Medulla oblongata (tissue), 1 donor: ENCODE measurements around the gene ELMO1.

Experiments used
- DNase-seq: peaks from one replicate; pipeline ENCODE4 v3.0.0-alpha.2; 2015; ENCODE audit errors: extremely low spot score

Gene ELMO1

GRCh38 chr7:37344886-37345579, 103.6 kb downstream of the ELMO1 start:
- no peak for DNase-seq

DNA sequence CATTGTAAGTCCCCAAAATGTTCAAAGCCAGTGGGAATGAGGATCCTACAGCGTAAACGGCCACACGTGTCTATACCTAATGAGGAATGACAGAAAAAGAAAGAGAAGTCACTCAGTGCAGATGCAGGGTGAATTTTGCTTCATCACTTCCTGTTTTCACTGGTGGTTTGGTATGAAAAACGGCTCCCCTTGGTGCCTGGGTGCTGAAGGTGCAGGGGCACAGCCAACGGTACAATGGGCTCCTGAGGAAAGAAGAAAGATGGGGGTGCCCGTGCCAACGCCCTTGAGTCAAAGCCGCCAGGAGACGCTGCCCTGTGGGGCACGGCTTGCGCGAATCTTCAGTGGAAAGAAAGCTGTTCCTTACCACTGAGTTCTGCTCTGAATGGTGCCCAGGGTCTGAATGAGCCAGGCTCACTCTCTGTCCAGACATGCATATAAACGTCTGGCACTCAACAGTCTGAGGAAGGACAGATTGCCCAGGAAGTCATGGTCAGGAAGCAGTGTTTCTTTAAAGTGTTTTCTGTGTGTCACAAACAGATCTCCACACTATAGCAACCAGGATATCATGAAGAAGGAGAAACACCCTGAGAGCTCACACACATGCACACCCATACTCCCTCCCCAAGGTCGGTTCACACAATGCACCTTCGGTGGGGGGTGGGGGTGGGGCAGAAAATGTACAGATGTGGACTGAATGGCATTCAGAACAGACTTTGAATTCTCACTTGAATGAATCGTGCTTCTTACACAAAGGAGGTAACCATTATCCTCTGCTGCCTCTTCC, 105.8 kb downstream of the ELMO1 start:
- peak; percentile 68 for DNase-seq

GRCh38 chr7:37342176-37342687, 106.4 kb downstream of the ELMO1 start:
- no peak for DNase-seq

DNA sequence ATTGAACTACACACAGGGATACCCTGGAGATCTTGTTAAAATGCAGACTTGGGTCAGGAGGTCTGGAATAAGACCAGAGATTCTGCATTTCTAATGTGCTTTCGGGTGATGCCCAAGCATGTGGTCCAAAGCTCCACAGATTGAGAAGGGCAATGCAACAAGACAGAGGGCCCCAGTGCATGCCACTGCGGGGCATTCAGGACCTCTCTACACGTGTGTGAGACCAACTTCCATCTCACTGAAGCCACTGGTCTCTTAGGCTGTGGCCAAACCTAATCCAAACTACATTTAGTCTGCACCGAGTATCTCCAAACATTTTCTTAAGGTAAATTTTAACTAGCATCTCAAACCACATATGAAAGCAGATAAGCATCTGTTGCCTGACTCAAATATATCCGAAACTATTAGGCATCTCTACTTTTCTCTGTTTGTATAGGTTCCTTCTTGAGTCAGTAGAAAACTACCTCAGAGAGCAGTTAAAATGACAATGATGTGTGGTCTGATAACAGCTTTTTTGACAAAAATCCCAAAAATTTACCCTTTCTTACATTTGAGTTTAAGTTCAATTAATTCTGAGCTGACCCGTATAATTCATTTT, 107.5 kb downstream of the ELMO1 start:
- DNase-seq = no peak

- DNase-seq = no peak
Measured at GRCh38 chr7:37338966-37339365, 109.7 kb downstream of the ELMO1 start.

- DNase-seq = no peak
Measured at GRCh38 chr7:37337522-37337921, 111.1 kb downstream of the ELMO1 start.

DNA sequence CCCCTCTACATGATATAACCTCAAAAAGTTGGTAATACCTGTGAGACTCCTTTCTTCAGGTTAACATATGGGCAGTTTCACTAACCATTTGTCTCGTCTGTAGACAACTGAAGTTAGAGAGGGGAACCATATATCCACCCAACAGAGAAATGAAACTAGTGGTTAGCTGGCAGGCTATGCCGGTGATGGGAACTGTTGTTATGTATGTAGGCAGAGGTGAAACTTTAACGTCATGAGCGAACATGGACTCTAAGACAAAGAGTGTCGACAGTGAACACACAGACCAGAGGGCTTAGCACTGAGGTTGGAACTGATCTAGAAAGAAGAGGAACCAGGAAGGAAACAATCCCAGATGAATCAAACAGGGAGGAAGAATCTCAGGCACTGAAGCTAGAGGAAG, 112.4 kb downstream of the ELMO1 start:
- peak; percentile 72 for DNase-seq

DNA sequence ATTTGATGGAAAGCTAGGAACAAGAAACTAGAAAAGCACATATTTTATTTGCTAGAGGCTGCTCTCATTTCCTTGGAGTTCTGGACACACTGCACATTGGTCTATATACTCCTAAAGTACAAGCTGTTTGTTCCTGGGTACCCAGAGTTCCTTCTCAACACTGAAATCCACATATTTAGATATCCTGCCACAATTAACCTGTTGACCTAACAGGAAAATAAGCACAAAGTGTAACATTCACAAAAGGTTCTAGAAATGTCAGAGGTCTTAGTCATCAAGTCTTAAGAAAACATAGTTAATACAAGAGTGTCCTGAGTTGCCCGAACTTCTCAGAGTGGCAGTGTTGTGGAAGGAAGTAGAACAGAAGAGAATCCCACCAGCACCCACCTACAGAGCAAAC, 115.6 kb downstream of the ELMO1 start:
- no peak for DNase-seq

DNA sequence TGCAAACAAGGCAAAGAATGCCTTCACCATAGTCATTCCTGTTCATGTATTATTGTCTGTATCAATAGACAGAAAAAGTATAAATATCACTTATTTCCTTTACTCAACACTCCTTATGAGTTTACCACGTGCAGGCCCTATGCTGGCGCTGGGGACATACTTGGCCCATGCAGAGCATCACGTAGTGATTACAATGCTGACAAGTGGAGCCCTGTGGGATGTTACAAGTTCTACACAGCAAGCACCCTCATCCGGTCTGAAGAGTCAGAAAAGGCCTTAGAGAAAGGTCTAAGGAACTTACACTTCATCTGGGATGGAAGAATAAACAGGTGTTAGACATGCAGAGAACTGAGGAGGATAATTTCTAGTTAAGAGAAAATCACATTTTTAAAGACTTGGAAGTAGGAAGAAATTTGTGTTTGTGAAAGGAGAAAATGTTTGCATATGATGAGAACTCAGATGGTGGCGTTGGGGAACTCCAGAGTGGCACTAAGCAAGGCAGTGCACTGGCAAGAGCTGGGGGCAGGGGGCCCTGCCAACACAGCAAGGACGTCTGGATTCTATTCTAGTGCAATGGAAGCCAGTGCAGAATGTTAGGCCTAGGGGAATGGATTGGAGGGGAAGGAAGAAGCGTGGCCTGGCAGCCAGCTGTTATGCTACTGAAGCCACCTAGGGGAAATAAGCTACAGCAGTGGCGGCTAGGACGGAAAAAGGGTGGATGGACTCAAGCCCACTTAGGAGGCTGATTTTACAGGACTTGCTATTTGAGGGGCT, 116.2 kb downstream of the ELMO1 start:
- no peak for DNase-seq

- no peak for DNase-seq
Measured at GRCh38 chr7:37330775-37331174, 117.9 kb downstream of the ELMO1 start.

DNA sequence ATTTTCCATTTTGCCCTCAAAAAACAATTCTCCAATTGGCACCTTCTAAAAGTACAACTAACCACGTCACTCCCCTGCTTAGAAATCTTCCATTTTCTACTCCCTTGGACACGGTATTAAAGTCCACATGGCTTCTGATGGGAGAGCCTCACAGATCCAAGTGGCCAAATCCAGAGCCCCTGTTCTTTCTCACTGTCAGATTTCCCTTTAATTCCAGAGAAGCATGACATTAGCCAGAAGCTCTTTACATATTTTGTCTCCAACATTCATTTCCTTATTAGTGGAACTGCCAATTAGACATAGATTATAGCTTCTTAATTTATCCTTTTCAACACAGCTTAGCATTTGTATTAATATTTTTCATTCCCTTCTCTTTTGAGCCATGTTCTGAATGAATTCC, 118.7 kb downstream of the ELMO1 start:
- no peak for DNase-seq

DNA sequence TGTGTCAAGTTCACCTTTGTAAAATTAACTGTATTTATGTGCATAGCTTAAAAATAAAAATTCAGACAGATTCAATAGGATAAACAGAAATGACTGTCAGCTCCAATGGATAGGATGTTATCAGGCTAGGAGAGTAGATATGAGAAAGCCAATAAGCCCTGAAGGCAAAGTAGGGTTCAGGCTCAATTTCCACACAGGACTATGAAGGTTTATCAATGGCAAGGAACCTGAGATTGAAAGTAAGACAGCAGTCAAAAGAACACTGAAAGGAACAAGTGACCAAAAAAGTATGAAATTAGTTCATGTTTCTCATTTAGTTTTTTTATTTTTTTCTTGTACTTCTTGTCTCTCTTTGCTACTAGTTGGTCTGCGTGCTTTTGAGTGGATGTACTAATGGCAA, 121.4 kb downstream of the ELMO1 start:
- DNase-seq = no peak

DNA sequence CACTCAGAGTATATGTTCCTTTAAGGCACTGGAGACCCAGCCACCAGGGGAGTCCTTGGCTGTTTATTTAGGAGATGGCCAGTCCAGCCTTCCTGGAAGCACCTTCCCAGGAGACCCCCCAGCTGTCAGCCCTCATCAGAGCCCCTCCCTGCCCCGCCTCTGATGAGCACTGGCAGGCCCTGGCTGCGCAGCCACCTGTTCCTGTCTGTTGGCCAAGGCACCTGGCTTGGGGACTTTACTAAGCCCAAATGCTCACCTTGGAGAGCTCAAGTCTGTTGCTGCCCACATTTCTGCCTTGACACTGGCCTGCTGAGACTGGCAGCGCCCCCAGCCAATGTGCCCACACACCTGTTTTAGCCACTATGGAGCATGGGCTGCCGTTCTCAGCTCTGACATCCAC, 124.7 kb downstream of the ELMO1 start:
- DNase-seq = no peak

DNA sequence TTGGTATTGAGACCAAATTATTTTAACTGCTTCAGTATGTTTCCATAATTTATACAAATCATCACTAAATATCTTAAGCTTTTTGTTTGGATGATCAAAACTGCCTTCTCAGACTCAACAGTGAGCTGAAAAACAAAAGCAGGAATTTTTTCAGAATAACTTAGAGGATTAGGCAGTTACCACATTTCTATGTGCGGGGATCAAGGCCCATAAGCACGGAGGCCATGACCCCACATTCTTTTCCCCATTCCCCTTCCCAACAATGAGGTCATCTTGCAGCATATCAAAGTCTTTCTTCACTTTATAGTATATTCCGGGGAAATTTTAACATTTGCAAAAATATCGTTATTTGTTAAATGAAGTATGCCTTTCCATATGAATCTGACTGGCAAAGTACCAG, 125.8 kb downstream of the ELMO1 start:
- no peak for DNase-seq

DNA sequence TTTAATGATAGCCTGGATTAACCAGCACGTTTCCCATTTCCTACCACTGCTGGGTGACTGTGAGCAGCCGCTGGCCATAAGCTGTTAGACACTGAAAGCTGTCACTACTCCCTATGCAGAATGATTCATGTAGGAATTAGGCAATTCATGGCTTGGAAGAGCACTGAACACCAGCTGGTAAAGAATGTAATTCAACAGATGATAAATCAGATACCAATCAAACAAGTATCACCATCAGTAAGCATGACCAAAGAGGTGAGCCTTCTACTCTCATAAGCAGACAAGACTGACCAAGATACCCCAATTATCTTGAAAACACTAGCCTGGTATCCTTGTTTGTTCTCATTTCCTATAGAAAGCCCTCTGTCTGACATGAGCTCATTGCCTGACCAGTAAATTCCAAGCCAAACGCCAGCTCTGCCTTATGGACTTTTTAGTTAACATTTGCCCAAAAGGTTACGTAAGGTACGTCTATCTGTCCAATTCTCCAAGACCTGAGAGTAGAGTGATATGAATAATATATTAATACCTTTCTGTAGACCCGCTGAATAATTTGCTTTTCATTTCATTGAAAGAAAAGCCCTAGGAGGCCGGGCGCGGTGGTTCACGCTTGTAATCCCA, 127.7 kb downstream of the ELMO1 start:
- no peak for DNase-seq

DNA sequence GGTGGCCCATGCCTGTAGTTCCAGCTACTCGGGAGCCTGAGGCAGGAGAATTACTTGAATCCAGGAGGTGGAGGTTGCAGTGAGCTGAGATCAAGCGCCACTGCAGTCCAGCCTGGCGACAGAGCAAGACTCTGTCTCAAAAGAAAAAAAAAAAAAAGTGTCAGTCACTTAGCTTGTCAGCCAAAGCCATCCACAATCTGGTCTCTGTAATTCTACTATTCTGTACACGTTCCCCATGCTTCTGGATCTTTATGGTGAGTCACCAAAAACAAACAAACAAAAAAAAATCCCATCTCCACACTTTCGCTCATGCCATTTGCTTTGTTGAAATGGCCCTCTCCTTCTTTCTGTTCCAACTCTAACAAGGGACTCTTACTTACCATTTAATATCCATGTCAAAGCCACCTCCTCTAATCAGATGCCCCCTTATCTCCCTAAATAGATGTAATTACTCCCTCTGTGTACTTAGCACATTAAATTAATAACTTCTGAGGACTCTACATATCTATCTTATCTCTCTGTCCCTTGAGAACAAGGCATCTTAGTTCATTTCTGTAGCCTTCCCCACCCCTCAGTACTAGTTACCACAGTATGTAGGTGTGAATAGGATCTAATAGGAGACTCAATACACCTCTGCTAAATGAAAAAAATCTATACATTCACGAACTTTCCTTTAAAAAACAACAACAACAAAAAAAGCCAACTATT, 128.4 kb downstream of the ELMO1 start:
- peak; percentile 67 for DNase-seq

- no peak for DNase-seq
Measured at GRCh38 chr7:37318541-37318940, 130.1 kb downstream of the ELMO1 start.

DNA sequence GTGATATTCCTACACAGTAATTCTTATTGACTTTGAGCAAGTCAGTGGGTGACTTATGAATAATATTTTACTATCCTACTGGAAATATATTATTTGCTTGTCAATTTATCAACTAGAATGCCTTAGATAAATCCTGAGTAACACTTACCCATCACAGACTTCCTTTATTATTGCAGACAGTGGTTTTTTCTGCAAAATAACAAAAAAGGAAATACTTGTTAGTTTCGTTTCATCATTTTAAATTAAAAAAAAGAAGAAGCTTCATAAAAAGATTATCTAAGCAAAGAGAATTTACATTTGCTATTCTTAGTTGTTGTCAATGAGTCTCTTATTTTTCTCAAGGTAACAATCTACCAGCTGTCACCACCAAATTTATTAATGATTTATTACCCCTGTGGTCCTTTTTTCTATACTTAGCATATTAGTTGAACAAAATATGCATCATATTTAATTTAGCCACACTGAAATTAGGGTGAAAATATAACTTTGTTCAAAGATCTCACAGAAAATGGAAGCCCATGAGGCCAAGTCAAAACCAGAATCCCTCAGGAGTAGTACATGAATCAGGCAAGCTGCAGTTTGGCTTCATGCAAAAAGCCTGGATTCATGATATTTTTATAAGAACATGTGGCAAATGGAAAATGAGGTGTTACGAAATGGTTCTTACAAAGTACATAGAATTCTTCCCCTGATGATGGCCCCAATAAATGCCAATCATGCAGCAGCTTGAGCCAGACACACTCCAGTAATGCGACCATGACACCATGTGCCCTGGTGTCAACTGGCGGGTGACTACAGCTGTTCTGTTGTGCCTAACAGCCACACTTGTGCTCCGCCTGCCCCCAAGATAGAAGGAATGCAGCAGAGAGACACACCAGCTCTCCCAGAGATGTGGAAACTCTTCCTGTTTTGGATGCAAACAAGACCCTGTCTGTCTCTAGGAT, 132.6 kb downstream of the ELMO1 start:
- DNase-seq = peak; percentile 47

DNA sequence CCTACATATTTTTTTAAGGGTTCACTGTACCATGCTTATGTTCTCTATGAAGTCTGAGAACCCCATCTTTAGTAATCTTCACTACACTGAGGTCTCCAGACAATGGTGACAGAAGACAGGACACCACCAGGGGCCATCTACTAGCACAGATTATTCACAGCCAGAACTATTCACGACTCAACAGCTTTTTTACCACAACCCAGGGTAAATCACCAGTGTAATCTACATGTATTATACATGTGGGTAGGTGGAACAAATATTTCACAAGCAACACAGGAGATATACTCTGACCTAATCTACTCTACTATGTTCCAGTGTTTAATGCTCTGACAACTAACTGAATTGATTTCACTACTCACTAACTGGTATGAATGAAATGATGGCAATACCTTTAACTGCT, 136.1 kb downstream of the ELMO1 start:
- DNase-seq = no peak

DNA sequence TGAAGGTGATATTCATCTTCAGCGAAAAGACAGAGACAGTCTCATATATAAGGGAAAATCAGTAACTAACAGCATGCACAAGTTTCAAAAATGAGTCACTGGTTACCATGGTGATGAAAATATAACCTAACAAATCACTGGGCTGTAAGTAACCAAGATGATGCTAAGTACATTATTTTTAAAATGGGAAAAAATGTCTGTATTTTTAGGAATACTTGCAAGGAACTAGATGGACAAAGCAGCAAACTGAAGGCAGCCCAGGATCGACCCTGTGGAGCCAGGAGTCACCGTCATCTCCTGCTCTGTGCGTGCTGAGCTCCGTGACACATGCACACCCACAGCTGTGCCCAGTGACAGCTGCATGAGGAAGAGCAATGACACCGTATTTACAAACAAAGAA, 137.3 kb downstream of the ELMO1 start:
- peak; percentile 60 for DNase-seq
